Spleen (tissue), 7 donors: ENCODE data around the gene GATC.

ENCODE experiments used
- POLR2AphosphoS5 ChIP-seq, 3 donors: sonication (generic); formaldehyde crosslinking; IDR thresholded peaks; one replicate each; pipeline ENCODE4 v1.5.1; 2017; ENCODE audit warnings: antibody characterized with exemption in 3 of 3
- TF ChIP-seq, protein P1 (sequence below), 11 experiments: fragments of 200-600 bp in 7 of 11; fragments of 450-650 bp in 4 of 11; sonication (generic) in 4 of 11; IDR thresholded peaks in 8 of 11; conservative IDR thresholded peaks in 3 of 11; 1 replicate in 7 of 11; 2 replicates in 4 of 11; pipeline versions ENCODE4 v1.4.0 to v1.8.0; 2016 to 2021; ENCODE audit warnings: antibody characterized with exemption in 11 of 11, inconsistent platforms in 4 of 11, mild to moderate bottlenecking in 1 of 11
- donor health status: DM: no; HTN: no; CAD: no; lungs with moderate emphysema.
- donor health status: DM: no; HTN: no; CAD: no.
- donor health status: DM: no; HTN: no; CAD: no.

DNA sequence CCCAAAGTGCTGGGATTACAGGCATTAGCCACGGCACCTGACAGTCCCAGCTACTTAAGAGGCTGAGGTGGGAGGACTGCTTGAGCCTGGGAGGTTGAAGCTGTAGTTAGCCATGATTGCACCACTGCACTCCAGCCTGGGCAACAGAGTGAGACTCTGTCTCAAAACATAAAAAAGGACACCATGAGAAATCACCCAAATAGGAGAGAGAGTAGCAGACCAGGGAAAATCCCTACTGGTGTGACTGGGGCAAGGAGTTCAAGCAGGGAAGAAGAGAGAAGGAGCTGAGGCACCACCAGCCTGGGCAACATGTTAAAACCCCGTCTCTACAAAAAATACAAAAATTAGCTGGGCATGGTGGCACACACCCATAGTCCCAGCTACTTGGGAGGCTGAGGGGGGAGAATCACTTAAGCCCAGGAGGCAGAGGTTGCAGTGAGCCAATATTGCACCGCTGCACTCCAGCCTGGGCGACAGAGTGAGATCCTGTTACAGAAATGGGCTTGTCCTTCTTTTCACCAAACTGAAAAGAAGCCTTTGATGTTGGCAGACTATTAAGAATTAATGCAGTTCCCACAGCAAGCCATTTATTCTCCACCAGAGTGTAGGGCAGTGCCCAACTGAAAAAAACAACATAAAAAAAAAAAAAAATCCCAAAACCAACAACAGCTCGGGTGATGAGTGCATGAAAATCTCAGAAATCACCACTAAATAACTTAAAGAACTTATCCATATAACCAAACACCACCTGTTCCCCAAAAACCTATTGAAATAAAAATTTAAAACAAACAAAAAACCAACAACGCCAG is 27.8 kb downstream of the GATC start:
- TF ChIP-seq, protein P1, sequence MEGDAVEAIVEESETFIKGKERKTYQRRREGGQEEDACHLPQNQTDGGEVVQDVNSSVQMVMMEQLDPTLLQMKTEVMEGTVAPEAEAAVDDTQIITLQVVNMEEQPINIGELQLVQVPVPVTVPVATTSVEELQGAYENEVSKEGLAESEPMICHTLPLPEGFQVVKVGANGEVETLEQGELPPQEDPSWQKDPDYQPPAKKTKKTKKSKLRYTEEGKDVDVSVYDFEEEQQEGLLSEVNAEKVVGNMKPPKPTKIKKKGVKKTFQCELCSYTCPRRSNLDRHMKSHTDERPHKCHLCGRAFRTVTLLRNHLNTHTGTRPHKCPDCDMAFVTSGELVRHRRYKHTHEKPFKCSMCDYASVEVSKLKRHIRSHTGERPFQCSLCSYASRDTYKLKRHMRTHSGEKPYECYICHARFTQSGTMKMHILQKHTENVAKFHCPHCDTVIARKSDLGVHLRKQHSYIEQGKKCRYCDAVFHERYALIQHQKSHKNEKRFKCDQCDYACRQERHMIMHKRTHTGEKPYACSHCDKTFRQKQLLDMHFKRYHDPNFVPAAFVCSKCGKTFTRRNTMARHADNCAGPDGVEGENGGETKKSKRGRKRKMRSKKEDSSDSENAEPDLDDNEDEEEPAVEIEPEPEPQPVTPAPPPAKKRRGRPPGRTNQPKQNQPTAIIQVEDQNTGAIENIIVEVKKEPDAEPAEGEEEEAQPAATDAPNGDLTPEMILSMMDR (IDR thresholded peaks at IDR 0.05 in 8 of 11, conservative IDR thresholded peaks at IDR 0.05 in 3 of 11), result no peak
- no peak for TF ChIP-seq POLR2AphosphoS5 (IDR thresholded peaks at IDR 0.05)
